ENCODE measurements around the gene ST8SIA1.
"Not testable (repeated sequence)": the region's sequence is repeated elsewhere in the genome, so short reads cannot be mapped to it uniquely, and the experiment has no call there.

The ST8SIA1 gene

GRCh38 chr12:22163594-22163993, 170.9 kb downstream of the ST8SIA1 start:
- Histone ChIP-seq H3K4me3 (no peak overlapping the region), H3K27me3 (no peaks in the 10 kb centered on the region), H3K9me3 (no peaks in the 10 kb centered on the region), H3K4me1 (no peaks in the 10 kb centered on the region), H3K27ac (no peak overlapping the region), H3K36me3 (no peaks in the 10 kb centered on the region)
- TF ChIP-seq CTCF (IDR thresholded peaks at IDR 0.05) = no peak
- DNase-seq = no peak
- intact Hi-C loops (cut with DNase I; ENCODE audit: low total_unique reads) = no loop called here

- no peak overlapping the region for H3K4me3 ChIP-seq
- DNase-seq = no peak
- H3K9me3 ChIP-seq = no peaks in the 10 kb centered on the region
- no peaks in the 10 kb centered on the region for H3K36me3 ChIP-seq
- no peak overlapping the region for H3K27ac ChIP-seq
- intact Hi-C loops (cut with DNase I; ENCODE audit: low total_unique reads) = no loop called here
- TF ChIP-seq CTCF (IDR thresholded peaks at IDR 0.05) = no peak
- H3K4me1 ChIP-seq = no peaks in the 10 kb centered on the region
- no peaks in the 10 kb centered on the region for H3K27me3 ChIP-seq
These were observed 174.0 kb downstream of the ST8SIA1 start for GRCh38 chr12:22160396-22161003.

GRCh38 chr12:22149286-22149685, 185.2 kb downstream of the ST8SIA1 start:
- not testable (repeated sequence) for H3K9me3 ChIP-seq, DNase-seq, H3K27me3 ChIP-seq, H3K36me3 ChIP-seq, H3K4me3 ChIP-seq, H3K4me1 ChIP-seq, H3K27ac ChIP-seq
- intact Hi-C loops (cut with DNase I; ENCODE audit: low total_unique reads) = loop anchor here (5.0 kb wide), 1 partner anchor 1763 kb away; no protein-coding TSS in a partner anchor

- H3K4me3 ChIP-seq, H3K9me3 ChIP-seq, H3K36me3 ChIP-seq, DNase-seq, H3K27ac ChIP-seq, H3K4me1 ChIP-seq, H3K27me3 ChIP-seq: not testable (repeated sequence)
- intact Hi-C loops (cut with DNase I; ENCODE audit: low total_unique reads) = loop anchor here (5.0 kb wide), 1 partner anchor 1766 kb away; no protein-coding TSS in a partner anchor
These were observed 187.8 kb downstream of the ST8SIA1 start for GRCh38 chr12:22146686-22147085.
